ENCODE data around the gene AQP1.

GRCh38 chr7:30890226-30890625 is 21.4 kb upstream of the AQP1 start:
- TF ChIP-seq CTCF (conservative IDR thresholded peaks at IDR 0.05) (no peak), ZFX (IDR thresholded peaks at IDR 0.05) (no peak)

All from C4-2B (cell line).